GM20000 (cell line): ENCODE results near the gene PHF21A.
"Not testable (repeated sequence)": the region's sequence is repeated elsewhere in the genome, so short reads cannot be mapped to it uniquely, and the experiment has no call there.

ENCODE experiments used
- DNase-seq: peaks from one replicate; pipeline ENCODE4 v3.0.0; 2012; ENCODE audit warnings: low spot score
- TF ChIP-seq, protein P1 (sequence below): IDR thresholded peaks from 2 replicates; pipeline ENCODE4 v1.5.1; 2012; ENCODE audit warnings: mild to moderate bottlenecking, control low read depth; ENCODE audit errors: extremely low read depth, missing control alignments

Gene PHF21A

DNA sequence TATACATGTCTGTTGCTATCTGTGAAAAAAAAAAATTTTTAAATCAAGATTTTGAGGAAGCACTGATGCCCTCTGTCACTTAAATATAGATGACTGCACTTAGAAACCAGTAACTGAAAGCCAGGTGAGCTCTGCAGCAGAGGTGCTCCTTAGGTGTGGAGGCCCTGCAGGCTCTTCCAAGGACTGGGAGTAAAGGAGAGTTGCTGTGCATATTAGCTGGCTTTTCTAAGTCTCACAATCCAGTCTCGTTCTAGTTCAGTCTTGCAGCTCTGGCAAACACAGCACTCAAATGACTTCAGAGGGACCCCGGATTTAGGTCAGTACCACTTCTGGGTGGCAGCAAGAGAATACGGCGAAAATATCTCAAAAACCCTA is 137.8 kb downstream of the PHF21A start:
- no peak for DNase-seq

DNA sequence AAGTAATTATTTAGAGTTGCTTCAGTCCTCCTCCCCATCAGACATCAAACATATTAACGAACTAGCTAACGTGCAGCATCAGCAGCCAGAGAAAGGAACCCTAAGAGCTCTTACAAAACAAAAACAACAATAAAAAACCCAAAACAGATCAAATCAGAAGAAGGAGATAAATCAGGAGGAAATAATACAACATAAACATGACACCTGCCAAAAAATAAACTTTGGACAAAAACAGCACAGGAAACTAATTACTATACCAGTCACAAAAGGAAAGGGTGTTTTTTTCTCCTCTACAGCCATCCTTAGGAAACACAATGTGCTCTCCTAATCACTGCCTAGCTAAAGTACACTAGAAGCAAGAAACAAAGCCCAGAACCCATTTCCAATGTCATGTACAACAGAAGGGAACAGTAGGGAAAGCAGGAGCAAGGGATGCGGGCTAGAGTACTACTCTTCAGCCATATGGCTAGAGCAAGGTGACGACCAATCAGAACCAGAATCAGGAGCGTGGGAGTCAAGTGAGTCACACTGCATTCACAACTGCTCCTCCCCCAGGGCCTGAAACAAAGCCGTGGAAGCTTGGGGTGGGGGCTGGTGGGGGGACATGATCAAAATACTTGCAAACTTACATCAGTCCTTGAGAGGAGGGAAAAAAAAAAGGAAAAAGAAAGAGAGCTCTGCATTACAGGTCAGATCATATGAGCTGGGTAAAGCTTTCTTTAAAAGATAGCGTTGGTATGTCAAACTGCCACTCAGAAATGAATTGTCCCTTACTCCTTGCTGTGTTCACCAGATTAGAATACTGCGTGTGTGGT is 138.4 kb downstream of the PHF21A start:
- DNase-seq: no peak
- TF ChIP-seq, protein P1, sequence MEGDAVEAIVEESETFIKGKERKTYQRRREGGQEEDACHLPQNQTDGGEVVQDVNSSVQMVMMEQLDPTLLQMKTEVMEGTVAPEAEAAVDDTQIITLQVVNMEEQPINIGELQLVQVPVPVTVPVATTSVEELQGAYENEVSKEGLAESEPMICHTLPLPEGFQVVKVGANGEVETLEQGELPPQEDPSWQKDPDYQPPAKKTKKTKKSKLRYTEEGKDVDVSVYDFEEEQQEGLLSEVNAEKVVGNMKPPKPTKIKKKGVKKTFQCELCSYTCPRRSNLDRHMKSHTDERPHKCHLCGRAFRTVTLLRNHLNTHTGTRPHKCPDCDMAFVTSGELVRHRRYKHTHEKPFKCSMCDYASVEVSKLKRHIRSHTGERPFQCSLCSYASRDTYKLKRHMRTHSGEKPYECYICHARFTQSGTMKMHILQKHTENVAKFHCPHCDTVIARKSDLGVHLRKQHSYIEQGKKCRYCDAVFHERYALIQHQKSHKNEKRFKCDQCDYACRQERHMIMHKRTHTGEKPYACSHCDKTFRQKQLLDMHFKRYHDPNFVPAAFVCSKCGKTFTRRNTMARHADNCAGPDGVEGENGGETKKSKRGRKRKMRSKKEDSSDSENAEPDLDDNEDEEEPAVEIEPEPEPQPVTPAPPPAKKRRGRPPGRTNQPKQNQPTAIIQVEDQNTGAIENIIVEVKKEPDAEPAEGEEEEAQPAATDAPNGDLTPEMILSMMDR: no peak

More for the DNA sequence above, 137.8 kb downstream of the PHF21A start:
- TF ChIP-seq, protein P1: no peak

DNA sequence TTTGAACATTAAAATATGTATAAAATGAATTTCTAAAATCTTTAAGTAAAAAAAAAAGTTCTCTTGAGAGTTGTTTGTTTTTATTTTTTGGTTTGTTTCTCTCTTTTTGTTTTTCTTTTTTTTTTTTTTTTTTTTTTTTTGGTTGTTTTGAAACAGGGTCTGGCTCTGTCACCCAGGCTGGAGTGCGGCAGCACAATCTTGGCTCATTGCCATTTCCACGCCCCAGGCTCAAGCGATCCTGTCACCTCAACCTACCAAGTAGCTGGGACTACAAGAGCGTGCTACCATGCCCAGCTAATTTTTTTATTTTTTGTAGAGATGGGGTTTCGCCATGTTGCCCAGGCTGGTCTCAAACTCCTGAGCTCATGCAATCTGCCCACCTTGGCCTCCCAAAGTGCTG is 139.4 kb downstream of the PHF21A start:
- not testable (repeated sequence) for DNase-seq

DNA sequence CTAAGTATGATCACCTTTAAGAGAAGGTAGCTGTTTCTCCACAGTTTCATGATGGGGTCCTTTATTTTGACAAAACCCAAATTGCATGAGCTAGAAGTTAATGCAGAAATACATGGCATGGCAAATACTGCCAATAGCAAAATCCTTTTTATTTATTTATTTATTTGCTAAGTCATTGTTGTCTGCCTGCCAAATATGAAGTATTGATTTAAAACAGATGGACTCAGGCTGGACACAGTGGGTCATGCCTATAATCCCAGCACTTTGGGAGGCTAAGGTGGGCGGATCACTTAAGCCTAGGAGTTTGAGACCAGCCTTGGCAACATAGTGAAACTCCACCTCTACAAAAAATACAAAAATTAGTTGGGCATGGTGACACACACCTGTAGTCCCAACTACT is 146.4 kb downstream of the PHF21A start:
- no peak for DNase-seq
- TF ChIP-seq, protein P1: no peak

DNA sequence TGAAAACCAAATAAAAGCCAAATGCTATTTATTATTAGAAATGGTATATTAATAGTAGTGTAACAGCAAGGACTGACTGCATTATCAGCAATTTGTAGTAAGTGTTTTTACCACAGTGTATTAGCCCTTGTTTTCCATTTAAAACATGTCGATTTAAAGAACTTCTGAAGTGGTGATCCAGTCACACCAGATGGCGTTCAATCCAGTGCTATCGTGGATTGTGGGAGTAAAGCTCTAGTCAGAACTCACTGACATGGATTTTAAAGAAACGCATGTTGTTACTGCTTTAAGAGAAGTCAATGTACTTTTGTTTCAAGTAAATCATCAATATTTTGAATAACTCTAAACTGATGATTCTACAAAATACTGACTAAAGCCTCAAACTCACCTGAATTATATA is 147.7 kb downstream of the PHF21A start:
- DNase-seq: no peak
- TF ChIP-seq, protein P1: no peak

DNA sequence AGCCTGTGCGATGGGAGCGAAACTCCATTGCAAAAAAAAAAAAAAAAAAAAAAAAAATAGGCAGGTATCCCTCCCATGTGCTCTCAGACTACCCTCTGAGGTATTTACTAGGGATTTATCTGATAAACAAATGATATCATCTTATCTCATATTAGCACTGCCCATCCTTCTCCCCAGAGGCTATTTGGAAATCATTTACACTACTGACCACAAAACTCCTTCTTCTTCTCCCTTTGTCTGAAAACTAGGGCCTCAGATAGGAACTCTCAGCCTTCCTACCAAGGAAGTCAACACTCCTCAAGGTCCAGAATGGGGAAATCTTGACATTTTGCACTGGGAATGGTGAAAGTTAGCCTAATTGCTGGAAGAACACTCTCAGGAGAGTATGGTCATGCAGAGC is 152.4 kb downstream of the PHF21A start:
- TF ChIP-seq, protein P1: no peak
- no peak for DNase-seq

DNA sequence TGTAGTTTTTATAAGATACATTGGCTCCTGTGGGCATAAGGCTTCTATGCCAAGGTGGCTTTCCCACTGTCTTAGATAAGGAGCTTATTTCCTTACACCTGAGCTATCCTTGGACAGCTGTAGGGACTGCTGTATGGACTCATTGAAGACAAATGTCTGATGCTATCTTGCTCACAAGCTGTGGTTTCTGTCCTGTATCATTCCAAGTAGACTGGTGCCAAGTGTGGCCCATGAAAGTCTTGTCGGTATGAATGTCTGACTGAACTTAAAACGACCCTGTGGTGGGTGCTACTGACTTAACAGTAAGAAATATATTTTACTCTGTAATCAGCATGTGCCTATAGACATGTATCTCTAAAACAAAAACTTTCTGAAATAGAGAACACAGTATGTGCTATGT is 153.7 kb downstream of the PHF21A start:
- TF ChIP-seq, protein P1: no peak
- DNase-seq: no peak

DNA sequence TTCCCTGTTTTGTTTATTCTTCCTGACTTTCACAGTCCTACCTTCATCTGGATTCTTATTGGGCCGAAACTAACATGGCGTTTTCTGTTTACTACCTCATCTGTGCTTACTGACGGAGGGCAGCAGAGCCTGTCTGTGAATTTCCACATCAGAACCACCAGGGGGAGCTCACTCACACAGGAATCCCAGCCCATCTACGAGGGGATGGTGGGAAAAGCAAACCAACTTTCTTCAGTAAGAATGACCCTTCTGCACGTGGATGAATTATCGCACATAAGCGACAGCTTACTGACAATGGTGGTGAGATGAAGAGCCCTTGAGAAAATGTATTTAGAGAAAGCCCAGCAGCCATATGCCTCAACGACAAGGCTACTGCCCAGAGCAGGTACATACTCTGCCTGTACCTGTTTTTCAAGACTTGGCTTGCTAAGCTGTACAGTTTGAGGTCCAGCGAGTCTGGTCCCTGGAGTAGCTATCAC is 156.3 kb downstream of the PHF21A start:
- DNase-seq: peak; percentile 65
- TF ChIP-seq, protein P1: peak; percentile 88
